NCI-H82 (cell line): Measurements from ENCODE around the gene SETD6.
A peak's percentile ranks its signal among the peaks of the same experiment; 100 is the strongest.

ENCODE experiments used
- DNase-seq: peaks from one replicate; lab custom pipeline; 2025; lab: John Stamatoyannopoulos, UW

SETD6 gene

GRCh38 chr16:58493756-58494431, 21.4 kb upstream of the SETD6 start:
- no peak for DNase-seq

- peak; percentile 76 for DNase-seq
Measured at GRCh38 chr16:58494981-58495520, 20.3 kb upstream of the SETD6 start.

GRCh38 chr16:58495521-58496331, 19.6 kb upstream of the SETD6 start:
- no peak for DNase-seq

- DNase-seq = no peak
Measured at GRCh38 chr16:58497468-58497867, 17.8 kb upstream of the SETD6 start.

GRCh38 chr16:58497935-58498334, 17.4 kb upstream of the SETD6 start:
- no peak for DNase-seq

- no peak for DNase-seq
Measured at GRCh38 chr16:58498341-58499091, 16.8 kb upstream of the SETD6 start.

- DNase-seq = no peak
Measured at GRCh38 chr16:58499092-58499511, 16.2 kb upstream of the SETD6 start.

GRCh38 chr16:58499615-58500351, 15.5 kb upstream of the SETD6 start, which contains the start of gene NDRG4:
Gene NDRG4 (plus strand): TSS chr16:58500143. CDS start chr16:58500249, 106 bp downstream.
- peak; percentile 94 for DNase-seq

- peak; percentile 24 for DNase-seq
Measured at GRCh38 chr16:58500430-58501241, 14.7 kb upstream of the SETD6 start.

GRCh38 chr16:58501242-58502131, 13.8 kb upstream of the SETD6 start:
- peak; percentile 66 for DNase-seq

GRCh38 chr16:58502217-58502921, 12.9 kb upstream of the SETD6 start:
- no peak for DNase-seq

- DNase-seq = no peak
Measured at GRCh38 chr16:58503166-58503862, 12.0 kb upstream of the SETD6 start.

- no peak for DNase-seq
Measured at GRCh38 chr16:58503863-58504688, 11.2 kb upstream of the SETD6 start.

- peak; percentile 45 for DNase-seq
Measured at GRCh38 chr16:58506241-58507194, 8.8 kb upstream of the SETD6 start.

- no peak for DNase-seq
Measured at GRCh38 chr16:58507195-58507962, 7.9 kb upstream of the SETD6 start.
